ENCODE measurements around the gene HINFP. TPM values are rescaled to one million over a fixed set of nuclear protein-coding genes. Genes with fewer than 3 reads are reported as not detected.

The HINFP gene
- total RNA-seq, 1 experiment from 2014 or later, result 38.1 TPM

- Histone ChIP-seq H2AFZ (ENCODE audit: low read depth, low read length, poor library complexity, severe bottlenecking) (peak overlapping the region; percentile 87), H3K4me1 (ENCODE audit: control insufficient read depth in 1 of 2, insufficient read depth in 2 of 2, low read length in 2 of 2) (peaks cover 28 to 37% of the 10 kb centered on the region in 2 experiments), H3K36me3 (ENCODE audit: control insufficient read depth in 1 of 2, insufficient read depth in 2 of 2, low read length in 2 of 2) (peaks cover 10 to 25% of the 10 kb centered on the region in 2 experiments; a peak in 3 of 4 replicates), H3K9me3 (ENCODE audit: control insufficient read depth in 1 of 2, insufficient read depth in 1 of 2, low read depth in 1 of 2, low read length in 2 of 2) (no peaks in the 10 kb centered on the region), H3K27ac (ENCODE audit: low read depth, low read length) (peak overlapping the region; percentile 96), H3K79me2 (ENCODE audit: insufficient read depth, low read length) (peaks cover 32% of the 10 kb centered on the region), H3K4me2 (ENCODE audit: low read length) (peak overlapping the region; percentile 89), H3K9me2 (ENCODE audit: insufficient read depth) (no peaks in the 10 kb centered on the region), H3K4me3 (replicated peaks in 1 of 2; ENCODE audit: low read depth in 1 of 2, low read length in 2 of 2) (peak overlapping the region; percentile 58 to 78), H4K20me1 (ENCODE audit: insufficient read depth) (no peaks in the 10 kb centered on the region), H3K27me3 (ENCODE audit: insufficient read depth, low read length) (no peaks in the 10 kb centered on the region), H3K9ac (ENCODE audit: low read length) (peak overlapping the region; percentile 81)
- POLR2A ChIA-PET, result interaction anchor here (0.8 to 1.9 kb wide), 9 partner anchors 11 to 95 kb away, joined by 3 to 20 read pairs (median 3); partner anchors contain the start of genes HINFP, HMBS, NLRX1 and VPS11
- RAD21 ChIA-PET (ENCODE audit: low non-redundant PET in 1 of 2, low total read pairs in 2 of 2, uncharacterized antibody in 2 of 2, unreplicated experiment in 2 of 2), result interaction anchor here in 1 of 2 experiments (0.7 to 1.0 kb wide), 2 partner anchors 16 to 20 kb away, joined by 4 to 7 read pairs; partner anchors contain the start of gene HINFP
- CTCF ChIA-PET, result interaction anchor here (0.6 to 1.8 kb wide), 8 partner anchors 10 to 273 kb away, joined by 3 to 6 read pairs (median 4); partner anchors contain the start of genes CBL and VPS11
- TF ChIP-seq ZFX (IDR thresholded peaks at IDR 0.05) (peak; percentile 79), CTCF (IDR thresholded peaks at IDR 0.05 in 2 of 3, conservative IDR thresholded peaks at IDR 0.05 in 1 of 3; ENCODE audit: borderline replicate concordance in 1 of 3, insufficient read depth in 1 of 3, low read depth in 2 of 3, low read length in 2 of 3) (0 out of 6 replicates have a peak, but pooled peaks of 1 of the 3 experiments have one; percentile 15), SRF (IDR thresholded peaks at IDR 0.05; ENCODE audit: low read depth) (no peak), POLR2AphosphoS5 (IDR thresholded peaks at IDR 0.05; ENCODE audit: low read depth, low read length) (peak; percentile 2; the same call in 1 of the 2 replicates), EGR1 (IDR thresholded peaks at IDR 0.05; ENCODE audit: low read depth) (no peak)
- DNase-seq (ENCODE audit: low read depth, low spot score) (no peak), ATAC-seq (peak; percentile 60)
- intact Hi-C loops (cut with micrococcal nuclease), result loop anchor here (2.0 to 10.0 kb wide), 6 partner anchors 68 to 371 kb away; partner anchors contain the start of genes NLRX1 and USP2
- TSS peak; percentile 51 for BruUV-seq (replicated peaks)
Measured at GRCh38 chr11:119100994-119101758, 20.2 kb upstream of the HINFP start.

Data from HCT116 (cell line).